ENCODE measurements around the gene OOSP2. TPM values are rescaled to one million over a fixed set of nuclear protein-coding genes. Genes with fewer than 3 reads are reported as not detected.
"Not testable (repeated sequence)": the region's sequence is repeated elsewhere in the genome, so short reads cannot be mapped to it uniquely, and the experiment has no call there.

OOSP2 gene
- not detected in 2 replicates for total RNA-seq

DNA sequence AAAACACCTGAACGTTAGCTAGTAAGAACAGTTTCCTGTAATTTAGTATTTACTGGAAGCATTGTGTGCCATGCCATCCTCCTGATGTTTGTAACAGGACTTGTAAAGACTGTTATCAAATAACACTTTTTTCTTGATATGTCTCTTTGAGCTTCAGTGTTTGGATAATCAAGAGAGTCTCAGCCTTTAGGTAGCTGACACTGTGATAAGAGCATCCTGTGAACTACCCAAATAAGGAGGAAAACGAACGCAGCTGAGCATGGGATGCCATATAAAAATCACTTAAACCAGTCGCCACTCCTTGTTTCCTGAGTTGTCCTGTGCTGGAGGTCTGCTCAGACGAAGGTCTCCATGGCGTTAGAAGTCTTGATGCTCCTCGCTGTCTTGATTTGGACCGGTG lies at the start of gene OOSP2:
Gene OOSP2 (plus strand): TSS at position 301 of the 400 bp plus-strand sequence. CDS start 51 bp downstream, at position 352.
- intact Hi-C loops (cut with micrococcal nuclease), result no loop called here

DNA sequence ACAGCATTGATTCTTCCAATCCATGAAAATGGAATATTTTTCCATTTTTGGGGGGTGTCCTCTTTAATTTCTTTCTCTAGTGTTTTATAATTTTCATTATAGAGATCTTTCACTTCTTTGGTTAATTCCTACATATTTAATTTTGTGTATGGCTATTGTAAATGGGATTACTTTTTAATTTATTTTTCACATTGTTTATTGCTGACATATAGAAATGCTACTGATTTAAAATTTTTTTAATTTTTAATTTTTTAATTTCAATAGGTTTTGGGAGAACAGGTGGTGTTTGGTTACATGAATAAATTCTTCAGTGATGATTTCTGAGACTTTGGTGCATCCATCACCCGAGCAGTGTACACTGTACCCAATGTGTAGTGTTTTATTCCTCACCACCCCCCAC lies 49.8 kb upstream of the OOSP2 start:
- intact Hi-C loops (cut with micrococcal nuclease), result no loop called here

GRCh38 chr11:59992425-59992824 lies 47.8 kb upstream of the OOSP2 start:
- intact Hi-C loops (cut with micrococcal nuclease), result no loop called here

GRCh38 chr11:59997800-59998199 lies 42.4 kb upstream of the OOSP2 start:
- intact Hi-C loops (cut with micrococcal nuclease), result no loop called here

DNA sequence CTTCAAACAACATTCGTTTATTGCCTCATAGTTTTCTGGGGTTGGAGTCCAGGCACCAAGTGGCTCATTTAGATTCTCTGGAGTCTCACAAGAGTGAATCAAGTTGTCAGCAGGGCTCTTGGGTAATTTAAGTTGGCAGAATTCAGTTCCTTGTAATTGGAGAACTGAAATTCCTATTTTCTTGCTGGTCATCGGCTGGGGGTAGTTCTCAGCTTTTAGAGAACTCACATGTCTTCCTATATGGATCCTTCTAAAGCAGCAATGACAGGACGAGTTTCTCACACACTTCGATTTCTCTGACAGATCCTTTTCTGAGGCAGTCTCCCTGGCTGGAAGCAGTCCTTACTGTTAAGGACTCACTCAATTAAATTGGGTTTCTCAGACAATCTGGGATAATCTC lies 40.5 kb upstream of the OOSP2 start:
- intact Hi-C loops (cut with micrococcal nuclease), result no loop called here

DNA sequence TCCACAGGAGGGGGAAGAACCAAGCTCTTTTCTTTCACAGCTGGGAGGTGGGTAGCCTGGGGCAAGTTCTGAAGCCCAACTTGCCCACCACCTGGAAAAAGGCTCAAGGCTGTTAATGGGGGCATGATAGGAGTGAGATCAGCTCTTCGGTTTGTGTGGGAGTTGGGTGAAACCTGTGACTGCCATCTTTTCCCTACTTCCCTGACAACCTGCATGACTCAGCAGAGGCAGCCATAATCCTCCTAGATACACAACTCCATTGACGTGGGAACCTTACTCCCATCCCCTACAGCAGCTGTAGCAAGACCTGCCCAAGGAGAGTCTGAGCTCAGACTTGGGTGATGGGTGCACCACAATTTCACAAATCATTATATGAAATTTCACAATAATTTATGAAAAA lies 36.5 kb upstream of the OOSP2 start:
- intact Hi-C loops (cut with micrococcal nuclease), result no loop called here

GRCh38 chr11:60005360-60005759 lies 34.8 kb upstream of the OOSP2 start:
- intact Hi-C loops (cut with micrococcal nuclease), result no loop called here

GRCh38 chr11:60016881-60017280 lies 23.3 kb upstream of the OOSP2 start, which contains the start of gene OOSP4B:
OOSP4B (plus strand) TSS chr11:60017181.
- intact Hi-C loops (cut with micrococcal nuclease), result no loop called here

DNA sequence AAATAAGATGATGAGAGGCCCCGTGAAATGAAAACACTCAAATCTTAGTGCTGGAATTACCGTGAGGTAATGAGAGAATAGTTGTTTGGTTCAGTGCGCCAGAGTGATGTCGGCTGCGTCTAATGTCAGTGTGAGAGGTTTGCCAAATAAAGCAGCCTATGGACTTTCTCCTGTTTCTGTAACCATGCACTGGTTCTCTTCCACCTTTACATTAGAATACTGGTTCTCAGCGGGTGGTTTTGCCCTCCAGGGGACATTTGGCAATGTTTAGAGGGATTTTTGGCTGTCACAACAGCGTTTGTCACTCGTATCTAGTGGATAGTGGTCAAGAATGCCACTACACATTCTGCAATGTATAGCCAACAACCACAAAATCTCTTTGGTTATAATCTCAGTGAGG lies 22.2 kb upstream of the OOSP2 start:
- intact Hi-C loops (cut with micrococcal nuclease), result no loop called here

DNA sequence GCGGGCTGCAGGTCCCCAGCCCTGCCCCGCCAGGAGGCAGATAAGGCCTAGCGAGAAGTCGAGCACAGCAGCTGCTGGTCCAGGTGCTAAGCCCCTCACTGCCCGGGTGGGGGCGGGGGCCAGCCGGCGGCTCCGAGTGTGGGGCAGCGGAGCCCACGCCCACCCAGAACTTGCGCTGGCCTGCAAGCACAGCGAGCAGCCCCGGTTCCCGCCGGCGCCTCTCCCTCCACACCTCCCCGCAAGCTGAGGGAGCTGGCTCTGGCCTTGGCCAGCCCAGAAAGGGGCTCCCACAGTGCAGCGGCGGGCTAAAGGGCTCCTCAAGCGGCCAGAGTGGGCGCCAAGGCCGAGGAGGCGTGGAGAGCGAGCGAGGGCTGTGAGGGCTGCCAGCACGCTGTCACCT lies 19.8 kb upstream of the OOSP2 start:
- intact Hi-C loops (cut with micrococcal nuclease), result not testable (repeated sequence)

GRCh38 chr11:60029015-60029632 lies 11.1 kb upstream of the OOSP2 start:
- intact Hi-C loops (cut with micrococcal nuclease), result no loop called here

GRCh38 chr11:60050422-60050821 lies 10.2 kb downstream of the OOSP2 start:
- intact Hi-C loops (cut with micrococcal nuclease), result not testable (repeated sequence)

DNA sequence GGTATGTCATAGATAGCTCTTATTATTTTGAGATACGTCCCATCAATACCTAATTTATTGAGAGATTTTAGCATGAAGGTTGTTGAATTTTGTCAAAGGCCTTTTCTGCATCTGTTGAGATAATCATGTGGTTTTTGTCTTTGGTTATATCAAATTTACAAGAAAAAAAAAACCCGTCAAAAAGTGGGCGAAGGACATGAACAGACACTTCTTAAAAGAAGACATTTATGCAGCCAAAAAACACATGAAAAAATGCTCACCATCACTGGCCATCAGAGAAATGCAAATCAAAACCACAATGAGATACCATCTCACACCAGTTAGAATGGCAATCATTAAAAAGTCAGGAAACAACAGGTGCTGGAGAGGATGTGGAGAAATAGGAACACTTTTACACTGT lies 10.6 kb downstream of the OOSP2 start:
- intact Hi-C loops (cut with micrococcal nuclease), result not testable (repeated sequence)

GRCh38 chr11:60056349-60056969 lies 16.2 kb downstream of the OOSP2 start, which contains the start of gene MS4A3:
MS4A3 (plus strand) TSS chr11:60056665; CDS start chr11:60061161, 4,496 bp downstream.
- intact Hi-C loops (cut with micrococcal nuclease), result no loop called here

GRCh38 chr11:60059052-60059451 lies 18.8 kb downstream of the OOSP2 start:
- intact Hi-C loops (cut with micrococcal nuclease), result no loop called here

DNA sequence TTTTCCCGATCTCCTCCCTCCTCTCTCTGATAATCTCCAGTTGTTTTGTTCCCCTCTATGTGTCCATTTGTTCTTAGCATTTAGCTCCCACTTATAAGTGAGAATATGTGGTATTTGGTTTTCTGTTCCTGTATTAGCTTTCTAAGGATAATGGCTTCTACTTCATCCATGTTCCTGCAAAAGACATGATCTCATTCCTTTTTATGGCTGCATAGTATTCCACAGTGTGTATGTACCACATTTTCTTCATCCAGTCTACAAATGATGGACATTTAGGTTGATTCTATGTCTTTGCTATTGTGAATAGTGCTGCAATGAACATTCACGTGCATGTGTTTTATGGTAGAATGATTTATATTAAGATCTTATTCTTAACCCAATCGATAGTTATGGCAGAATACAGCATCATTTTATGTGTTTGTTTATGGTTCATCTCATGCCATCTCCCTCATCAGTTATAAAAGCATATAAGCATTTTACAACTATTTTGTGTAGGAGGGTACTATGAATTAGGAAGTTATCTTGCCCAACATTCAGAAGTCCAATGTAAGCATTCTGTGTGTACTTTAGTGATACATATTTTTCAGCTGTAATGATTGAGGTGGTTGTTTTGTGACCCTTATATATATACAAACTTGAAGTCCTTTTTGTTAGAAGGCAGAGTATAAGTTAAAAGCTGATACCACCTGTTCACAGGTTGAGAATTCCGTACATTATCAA lies 19.5 kb downstream of the OOSP2 start:
- intact Hi-C loops (cut with micrococcal nuclease), result no loop called here

- intact Hi-C loops (cut with micrococcal nuclease), result no loop called here
Observed at GRCh38 chr11:60064111-60064510, 23.9 kb downstream of the OOSP2 start.

- intact Hi-C loops (cut with micrococcal nuclease), result no loop called here
Observed at GRCh38 chr11:60065801-60066200, 25.6 kb downstream of the OOSP2 start.

GRCh38 chr11:60069450-60069849 lies 29.2 kb downstream of the OOSP2 start:
- intact Hi-C loops (cut with micrococcal nuclease), result no loop called here

DNA sequence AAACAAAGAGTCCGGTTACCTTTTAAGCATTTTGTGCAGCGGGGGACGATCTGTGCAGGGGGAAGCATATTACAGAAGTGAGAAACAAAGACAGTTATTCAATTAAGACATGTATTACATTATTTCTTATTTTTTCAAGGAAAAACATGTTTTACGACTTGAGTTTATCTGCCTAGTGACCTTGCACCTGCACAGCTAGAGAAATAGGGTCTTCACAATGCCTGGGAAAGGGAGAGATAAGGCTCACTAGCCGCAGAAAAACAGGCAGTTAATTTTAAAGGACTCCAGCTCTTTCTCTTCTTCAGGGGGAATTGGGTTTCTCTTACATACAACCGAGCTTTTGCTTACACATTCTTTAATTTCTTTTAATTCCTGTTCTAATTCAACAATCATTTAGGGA lies 31.4 kb downstream of the OOSP2 start:
- intact Hi-C loops (cut with micrococcal nuclease), result not testable (repeated sequence)

DNA sequence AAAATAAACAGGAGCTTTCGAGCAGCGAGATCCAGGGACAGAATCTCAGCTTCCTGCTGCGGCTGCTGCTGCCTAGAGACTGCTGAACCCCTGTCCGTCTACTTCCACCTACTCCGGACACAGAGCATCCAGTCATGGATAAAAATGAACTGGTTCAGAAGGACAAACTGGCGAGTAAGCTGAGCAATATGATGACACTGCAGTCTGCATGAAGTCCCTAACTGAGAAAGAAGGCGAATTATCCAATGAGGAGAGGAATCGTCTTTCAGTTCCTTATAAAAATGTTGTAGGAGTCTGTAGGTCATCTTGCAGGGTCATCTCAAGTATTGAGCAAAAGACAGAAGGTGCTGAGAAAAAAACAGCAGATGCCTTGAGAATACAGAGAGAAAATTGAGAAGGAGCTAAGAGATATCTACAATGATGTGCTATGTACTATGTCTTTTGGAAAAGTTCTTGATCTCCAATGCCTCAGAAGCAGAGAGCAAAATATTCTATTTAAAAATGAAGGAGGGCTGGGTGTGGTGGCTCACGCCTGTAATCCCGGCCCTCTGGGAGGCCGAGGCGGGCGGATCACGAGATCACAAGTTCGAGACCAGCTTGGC lies 37.1 kb downstream of the OOSP2 start:
- intact Hi-C loops (cut with micrococcal nuclease), result no loop called here

- intact Hi-C loops (cut with micrococcal nuclease), result no loop called here
Observed at GRCh38 chr11:60077981-60078380, 37.8 kb downstream of the OOSP2 start.

Data from T-helper 2 cell treated with Interferon-gamma antibody and Interleukin-4, amounts not matched to agents 100 ng/mL and 5 ng/mL, for 36 hours (primary cell).